HepG2 (cell line): ENCODE data around the gene AP2A2. TPM values are rescaled to one million over a fixed set of nuclear protein-coding genes. Genes with fewer than 3 reads are reported as not detected.
A peak's percentile ranks its signal among the peaks of the same experiment; 100 is the strongest.

Experiments used
- ATAC-seq: fragments of 200-7000 bp; cut with Tn5 transposase; 3 replicates; pipeline ENCODE4 v1.9.1; 2020; ENCODE audit warnings: mild to moderate bottlenecking, moderate library complexity
- BruUV-seq: library from RNA; stranded (reverse); fragments of 400-500 nt; replicated peaks from 2 replicates; lab custom pipeline; 2021; lab: Mats Ljungman, UMichigan
- CTCF ChIA-PET: fragments of 300-600 bp; formaldehyde crosslinking; extraction: SDS; loops from one replicate; lab custom pipeline; 2021; ENCODE audit warnings: low total read pairs, inconsistent platforms, low intra/inter-chr PET ratio; lab: Yijun Ruan, JAX
- POLR2A ChIA-PET: fragments of 350-600 bp; sonication (Branson Sonifier 250); formaldehyde crosslinking; loops from one replicate; lab custom pipeline; 2020; ENCODE audit warnings: antibody characterized with exemption, inconsistent platforms; lab: Yijun Ruan, JAX
- DNase-seq: peaks from one replicate; pipeline ENCODE4 v3.0.0-alpha.2; 2015; ENCODE audit warnings: low spot score
- FAIRE-seq: peaks from 3 replicates; lab custom pipeline; 2011; peaks lifted over from hg19 to GRCh38; lab: Jason Lieb, UNC
- H2AFZ ChIP-seq: one replicate; pipeline ENCODE4 v1.6.1; 2011; ENCODE audit warnings: low read length, inconsistent platforms
- H3K27ac ChIP-seq: fragments of 300-600 bp; 3 replicates; pipeline ENCODE4 v1.8.0; 2011; ENCODE audit warnings: mixed run types, mild to moderate bottlenecking, mixed read lengths, low read length, inconsistent platforms; ENCODE audit not compliant: insufficient read depth; ENCODE audit errors: extremely low read length
- H3K27me3 ChIP-seq, 2 experiments: fragments of 200-600 bp in 1 of 2; 2 replicates in 1 of 2; 3 replicates in 1 of 2; pipeline versions ENCODE4 v1.6.0 to v1.8.0; 2011; ENCODE audit warnings: low read length in 2 of 2, mild to moderate bottlenecking in 2 of 2, moderate library complexity in 2 of 2, inconsistent platforms in 1 of 2; ENCODE audit not compliant: insufficient read depth in 2 of 2, control insufficient read depth in 1 of 2
- H3K36me3 ChIP-seq, 2 experiments: fragments of 200-600 bp in 1 of 2; replicated peaks in 1 of 2; 2 replicates in 1 of 2; 3 replicates in 1 of 2; pipeline versions ENCODE4 v1.5.1 to v1.8.0; 2011; ENCODE audit warnings: low read length in 2 of 2, inconsistent platforms in 1 of 2; ENCODE audit not compliant: insufficient read depth in 2 of 2, control insufficient read depth in 1 of 2
- H3K4me1 ChIP-seq: 2 replicates; pipeline ENCODE4 v1.5.1; 2012; ENCODE audit warnings: low read length, inconsistent platforms; ENCODE audit not compliant: insufficient read depth
- H3K4me2 ChIP-seq: 2 replicates; pipeline ENCODE4 v1.6.0; 2011; ENCODE audit warnings: low read depth, low read length, inconsistent platforms
- H3K4me3 ChIP-seq, 3 experiments: fragments of 200-600 bp in 1 of 3; sonication (generic), shearing (Covaris generic) in 1 of 3; replicated peaks in 1 of 3; 2 replicates each; pipeline ENCODE4 v1.5.1; 2011 to 2016; ENCODE audit warnings: low read length in 3 of 3, inconsistent platforms in 2 of 3, low read depth in 2 of 3, mild to moderate bottlenecking in 2 of 3, control low read depth in 1 of 3, mixed read lengths in 1 of 3; ENCODE audit not compliant: insufficient read depth in 1 of 3
- H3K79me2 ChIP-seq: one replicate; pipeline ENCODE4 v1.6.1; 2011; ENCODE audit warnings: low read length, inconsistent platforms; ENCODE audit not compliant: insufficient read depth
- H3K9ac ChIP-seq: 2 replicates; pipeline ENCODE4 v1.6.0; 2011; ENCODE audit warnings: mild to moderate bottlenecking, low read depth, low read length, inconsistent platforms; ENCODE audit not compliant: insufficient read depth
- H3K9me3 ChIP-seq: 2 replicates; pipeline ENCODE4 v1.5.1; 2012; ENCODE audit warnings: mild to moderate bottlenecking, low read length
- H4K20me1 ChIP-seq: 2 replicates; pipeline ENCODE4 v1.6.0; 2011; ENCODE audit warnings: inconsistent platforms, mild to moderate bottlenecking, low read length, moderate library complexity; ENCODE audit not compliant: insufficient read depth
- FIP1L1 ChIP-seq: fragments of 200-400 bp; formaldehyde crosslinking; IDR thresholded peaks from 2 replicates; pipeline ENCODE4 v1.6.1; 2018; ENCODE audit warnings: low read depth, mild to moderate bottlenecking, low read length, moderate library complexity, borderline replicate concordance; ENCODE audit not compliant: insufficient read depth
- KIAA2018 ChIP-seq: sonication (generic); formaldehyde crosslinking; IDR thresholded peaks from 2 replicates; pipeline ENCODE4 v1.5.0; 2020; ENCODE audit warnings: mild to moderate bottlenecking, missing genetic modification reagents, borderline replicate concordance
- SMAD1 ChIP-seq: sonication (generic); formaldehyde crosslinking; IDR thresholded peaks from 2 replicates; pipeline ENCODE4 v1.4.0; 2020; ENCODE audit warnings: missing genetic modification reagents, low read depth, mild to moderate bottlenecking, borderline replicate concordance
- ZNF12 ChIP-seq: sonication (generic); formaldehyde crosslinking; IDR thresholded peaks from 2 replicates; pipeline ENCODE4 v1.5.0; 2020; ENCODE audit warnings: missing genetic modification reagents
- ZNF574 ChIP-seq: sonication (generic); formaldehyde crosslinking; IDR thresholded peaks from 2 replicates; pipeline ENCODE4 v1.4.0; 2020; ENCODE audit warnings: missing genetic modification reagents
- WGBS: methylation state at CpG from one replicate; pipeline ENCODE4 v1.1.6; 2017; ENCODE audit warnings: low lambda C conversion rate; 5-methylcytosine and 5-hydroxymethylcytosine counted together
- in situ Hi-C: cut with HindIII; loops from 2 replicates; pipeline ENCODE4 v1.10.0; 2017; ENCODE audit warnings: low pct_unique_long_range_greater_than_20kb; ENCODE audit not compliant: extremely low pct_ligation_motif_present
- intact Hi-C: fragments of 100-400 bp; cut with micrococcal nuclease; formaldehyde crosslinking; loops from one replicate; pipeline ENCODE4 v1.10.0; 2022; ENCODE audit not compliant: unreplicated experiment
- polyA plus RNA-seq, 8 experiments: library from polyadenylated mRNA; depleted of rRNA in 3 of 8; stranded (reverse) in 7 of 8; unstranded in 1 of 8; fragments of >200 nt; fragmentation: Illumina TruSeq in 4 of 8; extraction: Trizol in 4 of 8; gene quantifications; 2 replicates each; pipeline versions ENCODE4 v1.2.1 to v1.2.3, GENCODE V29; 2011 to 2016; ENCODE audit warnings: low read depth in 4 of 8, missing spikeins in 1 of 8, mixed read lengths in 1 of 8; ENCODE audit not compliant: insufficient read depth in 1 of 8
- total RNA-seq, 5 experiments: library from RNA; depleted of rRNA; stranded (reverse); fragments of >200 nt; fragmentation: Illumina TruSeq; extraction: Trizol; gene quantifications; 2 replicates each; pipeline ENCODE4 v1.2.3, GENCODE V29; 2016; ENCODE audit warnings: low read depth in 1 of 5
- TF ChIP-seq, protein P1 (sequence below): sonication (generic); formaldehyde crosslinking; IDR thresholded peaks from 2 replicates; pipeline ENCODE4 v1.4.0; 2020; ENCODE audit warnings: missing genetic modification reagents
- TF ChIP-seq, protein P2 (sequence below): sonication (generic); formaldehyde crosslinking; IDR thresholded peaks from 2 replicates; pipeline ENCODE4 v1.4.0; 2020; ENCODE audit warnings: missing genetic modification reagents, borderline replicate concordance

AP2A2 gene
- total and polyA plus RNA-seq, 2 of the 13 experiments (the other 11 are each of a cell fraction or from before 2014, with no cell fraction given), result 25.7 to 75.7 TPM

DNA sequence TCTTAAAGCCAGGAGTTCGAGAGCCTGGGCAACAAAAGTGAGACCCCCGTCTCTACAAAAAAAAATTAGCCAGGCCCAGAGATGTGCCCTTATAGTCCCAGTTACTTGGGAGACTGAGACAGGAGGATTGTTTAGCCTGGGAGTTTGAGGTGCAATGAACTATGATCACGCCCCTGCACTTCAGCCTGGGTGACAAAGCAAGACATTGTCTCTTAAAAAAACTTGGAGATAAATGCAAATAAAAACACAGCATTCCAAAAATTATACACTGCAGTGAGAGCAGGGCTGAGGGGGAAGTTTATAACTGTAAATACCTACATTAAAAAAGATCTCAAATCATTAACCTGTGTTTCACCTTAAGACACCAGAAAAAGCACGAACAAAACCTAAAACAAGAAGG, 22.1 kb downstream of the AP2A2 start:
- no TSS peak for BruUV-seq
- CTCF ChIA-PET, result no interaction called here
- DNase-seq (peak; percentile 54), FAIRE-seq (no peak), ATAC-seq (no peak)
- POLR2A ChIA-PET, result no interaction called here
- in situ Hi-C loops (no loop called here), intact Hi-C loops (loop anchor here (2.0 kb wide), 1 partner anchor 37 kb away; the partner anchor contains the start of gene CHID1)
- Histone ChIP-seq H3K4me1 (peaks cover 94% of the 10 kb centered on the region), H4K20me1 (no peaks in the 10 kb centered on the region), H3K9me3 (no peaks in the 10 kb centered on the region), H3K36me3 (peaks cover 12 to 25% of the 10 kb centered on the region in 2 experiments), H3K4me3 (peak overlapping the region in 1 of 3 experiments; percentile 22; a peak in 1 of 6 replicates), H3K27ac (peak overlapping the region; percentile 68), H3K9ac (no peak overlapping the region; the same call in 1 of the 2 replicates), H3K79me2 (peaks cover 60% of the 10 kb centered on the region), H2AFZ (no peak overlapping the region), H3K4me2 (peak overlapping the region; percentile 52), H3K27me3 (no peaks in the 10 kb centered on the region)
- WGBS, result 29% methylated on average over 4 of the region's 4 CpGs
- TF ChIP-seq FIP1L1 (no peak), KIAA2018 (CRISPR knock-in tag) (no peak), ZNF12 (CRISPR knock-in tag) (no peak), ZNF574 (CRISPR knock-in tag) (no peak), SMAD1 (CRISPR knock-in tag) (no peak)
- TF ChIP-seq, protein P1, sequence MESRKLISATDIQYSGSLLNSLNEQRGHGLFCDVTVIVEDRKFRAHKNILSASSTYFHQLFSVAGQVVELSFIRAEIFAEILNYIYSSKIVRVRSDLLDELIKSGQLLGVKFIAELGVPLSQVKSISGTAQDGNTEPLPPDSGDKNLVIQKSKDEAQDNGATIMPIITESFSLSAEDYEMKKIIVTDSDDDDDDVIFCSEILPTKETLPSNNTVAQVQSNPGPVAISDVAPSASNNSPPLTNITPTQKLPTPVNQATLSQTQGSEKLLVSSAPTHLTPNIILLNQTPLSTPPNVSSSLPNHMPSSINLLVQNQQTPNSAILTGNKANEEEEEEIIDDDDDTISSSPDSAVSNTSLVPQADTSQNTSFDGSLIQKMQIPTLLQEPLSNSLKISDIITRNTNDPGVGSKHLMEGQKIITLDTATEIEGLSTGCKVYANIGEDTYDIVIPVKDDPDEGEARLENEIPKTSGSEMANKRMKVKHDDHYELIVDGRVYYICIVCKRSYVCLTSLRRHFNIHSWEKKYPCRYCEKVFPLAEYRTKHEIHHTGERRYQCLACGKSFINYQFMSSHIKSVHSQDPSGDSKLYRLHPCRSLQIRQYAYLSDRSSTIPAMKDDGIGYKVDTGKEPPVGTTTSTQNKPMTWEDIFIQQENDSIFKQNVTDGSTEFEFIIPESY, result peak; percentile 3; the same call in 1 of the 2 replicates
- TF ChIP-seq, protein P2, sequence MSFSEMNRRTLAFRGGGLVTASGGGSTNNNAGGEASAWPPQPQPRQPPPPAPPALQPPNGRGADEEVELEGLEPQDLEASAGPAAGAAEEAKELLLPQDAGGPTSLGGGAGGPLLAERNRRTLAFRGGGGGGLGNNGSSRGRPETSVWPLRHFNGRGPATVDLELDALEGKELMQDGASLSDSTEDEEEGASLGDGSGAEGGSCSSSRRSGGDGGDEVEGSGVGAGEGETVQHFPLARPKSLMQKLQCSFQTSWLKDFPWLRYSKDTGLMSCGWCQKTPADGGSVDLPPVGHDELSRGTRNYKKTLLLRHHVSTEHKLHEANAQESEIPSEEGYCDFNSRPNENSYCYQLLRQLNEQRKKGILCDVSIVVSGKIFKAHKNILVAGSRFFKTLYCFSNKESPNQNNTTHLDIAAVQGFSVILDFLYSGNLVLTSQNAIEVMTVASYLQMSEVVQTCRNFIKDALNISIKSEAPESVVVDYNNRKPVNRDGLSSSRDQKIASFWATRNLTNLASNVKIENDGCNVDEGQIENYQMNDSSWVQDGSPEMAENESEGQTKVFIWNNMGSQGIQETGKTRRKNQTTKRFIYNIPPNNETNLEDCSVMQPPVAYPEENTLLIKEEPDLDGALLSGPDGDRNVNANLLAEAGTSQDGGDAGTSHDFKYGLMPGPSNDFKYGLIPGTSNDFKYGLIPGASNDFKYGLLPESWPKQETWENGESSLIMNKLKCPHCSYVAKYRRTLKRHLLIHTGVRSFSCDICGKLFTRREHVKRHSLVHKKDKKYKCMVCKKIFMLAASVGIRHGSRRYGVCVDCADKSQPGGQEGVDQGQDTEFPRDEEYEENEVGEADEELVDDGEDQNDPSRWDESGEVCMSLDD (CRISPR knock-in tag), result no peak
